ENCODE measurements around the gene CACFD1.

Gene CACFD1

GRCh38 chr9:133485531-133486260 is 25.9 kb downstream of the CACFD1 start:
- DNase-seq: no peak

GRCh38 chr9:133487331-133487725 is 27.6 kb downstream of the CACFD1 start:
- no peak for DNase-seq

- no peak for DNase-seq
Observed at GRCh38 chr9:133488686-133489252, 29.0 kb downstream of the CACFD1 start.

- no peak for DNase-seq
Observed at GRCh38 chr9:133489253-133490190, 29.7 kb downstream of the CACFD1 start.

GRCh38 chr9:133490201-133490681 is 30.5 kb downstream of the CACFD1 start:
- DNase-seq: no peak

- DNase-seq: no peak
Observed at GRCh38 chr9:133490865-133491655, 31.3 kb downstream of the CACFD1 start.

GRCh38 chr9:133491656-133491925 is 31.8 kb downstream of the CACFD1 start:
- no peak for DNase-seq

- no peak for DNase-seq
Observed at GRCh38 chr9:133492061-133493021, 32.6 kb downstream of the CACFD1 start.

- no peak for DNase-seq
Observed at GRCh38 chr9:133493428-133493827, 33.6 kb downstream of the CACFD1 start.

GRCh38 chr9:133493845-133494540 is 34.2 kb downstream of the CACFD1 start:
- DNase-seq: no peak

- DNase-seq: no peak
Observed at GRCh38 chr9:133494636-133495326, 35.0 kb downstream of the CACFD1 start.

- DNase-seq: no peak
Observed at GRCh38 chr9:133495327-133496293, 35.8 kb downstream of the CACFD1 start.

- no peak for DNase-seq
Observed at GRCh38 chr9:133496861-133497842, 37.4 kb downstream of the CACFD1 start.

- no peak for DNase-seq
Observed at GRCh38 chr9:133499132-133499891, 39.5 kb downstream of the CACFD1 start.

GRCh38 chr9:133499892-133500270 is 40.1 kb downstream of the CACFD1 start:
- DNase-seq: no peak

GRCh38 chr9:133502112-133502511 is 42.3 kb downstream of the CACFD1 start:
- DNase-seq: no peak

- DNase-seq: no peak
Observed at GRCh38 chr9:133505186-133505830, 45.5 kb downstream of the CACFD1 start.
